K562 (cell line): ENCODE results near the gene MEF2B. TPM values are rescaled to one million over a fixed set of nuclear protein-coding genes. Genes with fewer than 3 reads are reported as not detected.

Experiments used
- DNMT1 ChIP-seq: fragments of 450-650 bp; IDR thresholded peaks from 2 replicates; pipeline ENCODE4 v1.6.1; 2016; ENCODE audit warnings: antibody characterized with exemption, mild to moderate bottlenecking
- ETV6 ChIP-seq, 3 experiments: fragments of 150-350 bp in 1 of 3; sonication (generic) in 1 of 3; formaldehyde crosslinking in 1 of 3; IDR thresholded peaks; 2 replicates each; pipeline versions ENCODE4 v1.6.1 to v1.8.0; 2014 to 2022; ENCODE audit warnings: borderline replicate concordance in 2 of 3, low read depth in 2 of 3, antibody characterized with exemption in 1 of 3, low read length in 1 of 3, mild to moderate bottlenecking in 1 of 3, missing genetic modification reagents in 1 of 3
- FUS ChIP-seq: fragments of 200-400 bp; formaldehyde crosslinking; optimal IDR thresholded peaks from 2 replicates; pipeline ENCODE3; 2017; ENCODE audit warnings: low read depth, low read length
- HMGN3 ChIP-seq: IDR thresholded peaks from 2 replicates; pipeline ENCODE4 v1.6.1; 2011; ENCODE audit warnings: borderline replicate concordance, low read depth, mild to moderate bottlenecking, mixed read lengths, low read length; ENCODE audit not compliant: insufficient read length; ENCODE audit errors: extremely low read depth
- L3MBTL2 ChIP-seq: fragments of 450-650 bp; IDR thresholded peaks from 2 replicates; pipeline ENCODE4 v1.6.1; 2016; ENCODE audit warnings: mild to moderate bottlenecking, moderate library complexity
- MAFK ChIP-seq: IDR thresholded peaks from 2 replicates; pipeline ENCODE4 v1.6.1; 2011; ENCODE audit warnings: low read length, improper control_type of control experiment
- NR1H2 ChIP-seq: sonication (generic); formaldehyde crosslinking; IDR thresholded peaks from 2 replicates; pipeline ENCODE4 v1.4.0; 2020; ENCODE audit warnings: mild to moderate bottlenecking, missing genetic modification reagents
- PTBP1 ChIP-seq: fragments of 200-400 bp; formaldehyde crosslinking; IDR thresholded peaks from 2 replicates; pipeline ENCODE4 v1.6.1; 2017; ENCODE audit warnings: low read depth, low read length
- SMC3 ChIP-seq: conservative IDR thresholded peaks from 2 replicates; pipeline ENCODE4 v1.6.1; 2011; ENCODE audit warnings: low read depth, low read length, improper control_type of control experiment; ENCODE audit not compliant: insufficient read depth
- U2AF1 ChIP-seq: fragments of 200-400 bp; formaldehyde crosslinking; optimal IDR thresholded peaks from 2 replicates; pipeline ENCODE3; 2017; ENCODE audit warnings: mild to moderate bottlenecking, low read depth, low read length, moderate library complexity
- XRCC5 ChIP-seq: fragments of 200-400 bp; formaldehyde crosslinking; IDR thresholded peaks from 2 replicates; pipeline ENCODE4 v1.6.1; 2017; ENCODE audit warnings: low read depth, mild to moderate bottlenecking, low read length
- ZBTB1 ChIP-seq: sonication (generic); formaldehyde crosslinking; IDR thresholded peaks from 2 replicates; pipeline ENCODE4 v1.8.1; 2023; ENCODE audit warnings: missing genetic modification reagents, low read depth, mild to moderate bottlenecking, borderline replicate concordance
- ZNF146 ChIP-seq: IDR thresholded peaks from one replicate; pipeline ENCODE4 v1.6.1; 2018; ENCODE audit warnings: missing compliant biosample characterization; ENCODE audit not compliant: unreplicated experiment
- polyA plus RNA-seq, 8 experiments: library from polyadenylated mRNA; depleted of rRNA in 4 of 8; stranded (reverse) in 5 of 8; unstranded in 3 of 8; fragments of >200 nt; fragmentation: Nextera tagmentation in 2 of 8; fragmentation: Illumina TruSeq in 1 of 8; extraction: Ambion mirVana in 2 of 8; extraction: Trizol in 1 of 8; gene quantifications; 2 replicates each; pipeline versions ENCODE4 v1.2.1 to v1.2.3, GENCODE V29; 2011 to 2014; ENCODE audit warnings: inconsistent platforms in 1 of 8, missing spikeins in 1 of 8
- total RNA-seq, 7 experiments: library from RNA; depleted of rRNA in 6 of 7; stranded (reverse); fragments of >200 nt in 6 of 7; fragmentation: Illumina TruSeq in 2 of 7; extraction: Trizol in 2 of 7; gene quantifications; 2 replicates each; pipeline versions ENCODE4 v1.2.1 to v1.2.3, GENCODE V29; 2011 to 2021; ENCODE audit warnings: low replicate concordance in 1 of 7
- TF ChIP-seq, protein P1 (sequence below), 2 experiments: fragments of 450-650 bp; conservative IDR thresholded peaks; 2 replicates each; pipeline ENCODE4 v1.6.1; 2017; ENCODE audit warnings: mild to moderate bottlenecking in 2 of 2, moderate library complexity in 2 of 2
- TF ChIP-seq, protein P2 (sequence below): sonication (generic); formaldehyde crosslinking; IDR thresholded peaks from 2 replicates; pipeline ENCODE4 v1.8.0; 2022; ENCODE audit warnings: mild to moderate bottlenecking, missing genetic modification reagents
- TF ChIP-seq, protein P3 (sequence below), 2 experiments: IDR thresholded peaks; 2 replicates each; pipeline ENCODE4 v1.6.1; 2011; ENCODE audit warnings: borderline replicate concordance in 1 of 2, control low read depth in 1 of 2, low read depth in 1 of 2, low read length in 1 of 2, mild to moderate bottlenecking in 1 of 2, mixed read lengths in 1 of 2, moderate library complexity in 1 of 2; ENCODE audit not compliant: insufficient read depth in 1 of 2, insufficient read length in 1 of 2, poor library complexity in 1 of 2, severe bottlenecking in 1 of 2; ENCODE audit errors: extremely low read depth in 1 of 2
- TF ChIP-seq, protein P4 (sequence below): conservative IDR thresholded peaks from 2 replicates; pipeline ENCODE4 v1.6.1; 2011; ENCODE audit warnings: low read depth, mild to moderate bottlenecking, low read length; ENCODE audit not compliant: control insufficient read depth
- TF ChIP-seq, protein P5 (sequence below): sonication (generic); formaldehyde crosslinking; IDR thresholded peaks from 2 replicates; pipeline ENCODE4 v1.8.0; 2022; ENCODE audit warnings: mild to moderate bottlenecking, missing genetic modification reagents
- TF ChIP-seq, protein P6 (sequence below): fragments of 250-450 bp; sonication (Bioruptor Pico); IDR thresholded peaks from 2 replicates; pipeline ENCODE4 v1.8.0; 2021; ENCODE audit warnings: borderline replicate concordance, mild to moderate bottlenecking, moderate library complexity; ENCODE audit not compliant: poor library complexity, severe bottlenecking

MEF2B gene
- total and polyA plus RNA-seq, 9 of the 15 experiments (the other 6 are each of a cell fraction or from before 2014, with no cell fraction given) = 0.14 to 1.9 (median 0.71) TPM; not detected in 3

DNA sequence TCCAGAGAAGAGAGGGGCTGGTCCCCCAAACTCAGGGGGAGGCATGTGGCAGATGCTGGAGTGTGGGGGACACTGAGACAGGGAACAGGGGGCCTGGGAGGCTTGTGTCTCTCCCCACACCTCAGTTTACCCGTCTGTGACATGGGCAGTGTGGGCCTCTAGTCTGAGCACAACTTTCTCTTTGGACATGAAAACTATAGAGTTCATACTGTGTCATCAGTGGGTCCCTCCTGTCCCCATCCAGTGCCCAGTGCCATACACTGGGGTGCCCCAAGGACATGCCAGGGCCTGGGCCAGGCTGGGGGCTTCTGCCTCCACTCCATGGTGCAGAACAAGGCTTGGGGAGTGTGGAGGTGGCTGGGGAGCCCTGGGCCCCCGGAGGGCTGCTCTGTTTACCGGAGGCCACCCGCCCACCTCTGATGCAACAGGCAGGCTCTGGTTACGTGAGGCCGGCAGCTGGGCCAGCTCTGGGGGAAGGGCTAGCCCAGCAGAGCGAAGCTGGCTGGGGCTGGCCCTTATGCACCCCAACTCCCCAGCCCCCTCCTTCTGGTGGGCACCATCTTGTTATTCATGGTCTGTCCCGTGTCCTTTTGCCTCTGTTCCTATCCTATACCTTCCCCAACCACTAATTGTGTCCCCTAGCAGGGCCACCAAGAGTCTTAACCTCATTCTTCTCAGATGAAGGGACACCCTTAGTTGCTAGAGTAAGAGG, 1.9 kb upstream of the MEF2B start (continued):
- TF ChIP-seq, protein P1, sequence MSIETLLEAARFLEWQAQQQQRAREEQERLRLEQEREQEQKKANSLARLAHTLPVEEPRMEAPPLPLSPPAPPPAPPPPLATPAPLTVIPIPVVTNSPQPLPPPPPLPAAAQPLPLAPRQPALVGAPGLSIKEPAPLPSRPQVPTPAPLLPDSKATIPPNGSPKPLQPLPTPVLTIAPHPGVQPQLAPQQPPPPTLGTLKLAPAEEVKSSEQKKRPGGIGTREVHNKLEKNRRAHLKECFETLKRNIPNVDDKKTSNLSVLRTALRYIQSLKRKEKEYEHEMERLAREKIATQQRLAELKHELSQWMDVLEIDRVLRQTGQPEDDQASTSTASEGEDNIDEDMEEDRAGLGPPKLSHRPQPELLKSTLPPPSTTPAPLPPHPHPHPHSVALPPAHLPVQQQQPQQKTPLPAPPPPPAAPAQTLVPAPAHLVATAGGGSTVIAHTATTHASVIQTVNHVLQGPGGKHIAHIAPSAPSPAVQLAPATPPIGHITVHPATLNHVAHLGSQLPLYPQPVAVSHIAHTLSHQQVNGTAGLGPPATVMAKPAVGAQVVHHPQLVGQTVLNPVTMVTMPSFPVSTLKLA (conservative IDR thresholded peaks at IDR 0.05) = no peak
- TF ChIP-seq ZNF146 (CRISPR knock-in tag) (no peak), L3MBTL2 (peak; percentile 15; the same call in 1 of the 2 replicates), XRCC5 (no peak), NR1H2 (CRISPR knock-in tag) (no peak), FUS (no peak), U2AF1 (no peak), MAFK (no peak), PTBP1 (peak; percentile 91), ZBTB1 (CRISPR knock-in tag) (no peak), HMGN3 (peak; percentile 33), DNMT1 (no peak), ETV6 (IDR thresholded peaks at IDR 0.05; ENCODE audit: borderline replicate concordance in 1 of 2, low read depth in 2 of 2, low read length in 1 of 2) (no peak), ETV6 (CRISPR knock-in tag; IDR thresholded peaks at IDR 0.05; ENCODE audit: borderline replicate concordance) (no peak), SMC3 (no peak)
- TF ChIP-seq, protein P2, sequence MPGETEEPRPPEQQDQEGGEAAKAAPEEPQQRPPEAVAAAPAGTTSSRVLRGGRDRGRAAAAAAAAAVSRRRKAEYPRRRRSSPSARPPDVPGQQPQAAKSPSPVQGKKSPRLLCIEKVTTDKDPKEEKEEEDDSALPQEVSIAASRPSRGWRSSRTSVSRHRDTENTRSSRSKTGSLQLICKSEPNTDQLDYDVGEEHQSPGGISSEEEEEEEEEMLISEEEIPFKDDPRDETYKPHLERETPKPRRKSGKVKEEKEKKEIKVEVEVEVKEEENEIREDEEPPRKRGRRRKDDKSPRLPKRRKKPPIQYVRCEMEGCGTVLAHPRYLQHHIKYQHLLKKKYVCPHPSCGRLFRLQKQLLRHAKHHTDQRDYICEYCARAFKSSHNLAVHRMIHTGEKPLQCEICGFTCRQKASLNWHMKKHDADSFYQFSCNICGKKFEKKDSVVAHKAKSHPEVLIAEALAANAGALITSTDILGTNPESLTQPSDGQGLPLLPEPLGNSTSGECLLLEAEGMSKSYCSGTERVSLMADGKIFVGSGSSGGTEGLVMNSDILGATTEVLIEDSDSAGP (CRISPR knock-in tag) = no peak
- TF ChIP-seq, protein P3, sequence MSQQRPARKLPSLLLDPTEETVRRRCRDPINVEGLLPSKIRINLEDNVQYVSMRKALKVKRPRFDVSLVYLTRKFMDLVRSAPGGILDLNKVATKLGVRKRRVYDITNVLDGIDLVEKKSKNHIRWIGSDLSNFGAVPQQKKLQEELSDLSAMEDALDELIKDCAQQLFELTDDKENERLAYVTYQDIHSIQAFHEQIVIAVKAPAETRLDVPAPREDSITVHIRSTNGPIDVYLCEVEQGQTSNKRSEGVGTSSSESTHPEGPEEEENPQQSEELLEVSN (IDR thresholded peaks at IDR 0.05; ENCODE audit: borderline replicate concordance in 1 of 2, extremely low read depth in 1 of 2, insufficient read depth in 1 of 2, insufficient read length in 1 of 2, low read depth in 1 of 2, low read length in 1 of 2, poor library complexity in 1 of 2, severe bottlenecking in 1 of 2) = no peak
- TF ChIP-seq, protein P4, sequence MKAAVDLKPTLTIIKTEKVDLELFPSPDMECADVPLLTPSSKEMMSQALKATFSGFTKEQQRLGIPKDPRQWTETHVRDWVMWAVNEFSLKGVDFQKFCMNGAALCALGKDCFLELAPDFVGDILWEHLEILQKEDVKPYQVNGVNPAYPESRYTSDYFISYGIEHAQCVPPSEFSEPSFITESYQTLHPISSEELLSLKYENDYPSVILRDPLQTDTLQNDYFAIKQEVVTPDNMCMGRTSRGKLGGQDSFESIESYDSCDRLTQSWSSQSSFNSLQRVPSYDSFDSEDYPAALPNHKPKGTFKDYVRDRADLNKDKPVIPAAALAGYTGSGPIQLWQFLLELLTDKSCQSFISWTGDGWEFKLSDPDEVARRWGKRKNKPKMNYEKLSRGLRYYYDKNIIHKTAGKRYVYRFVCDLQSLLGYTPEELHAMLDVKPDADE = no peak
- TF ChIP-seq, protein P5, sequence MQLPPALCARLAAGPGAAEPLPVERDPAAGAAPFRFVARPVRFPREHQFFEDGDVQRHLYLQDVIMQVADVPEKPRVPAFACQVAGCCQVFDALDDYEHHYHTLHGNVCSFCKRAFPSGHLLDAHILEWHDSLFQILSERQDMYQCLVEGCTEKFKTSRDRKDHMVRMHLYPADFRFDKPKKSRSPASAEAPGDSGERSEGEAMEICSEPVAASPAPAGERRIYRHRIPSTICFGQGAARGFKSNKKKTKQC (CRISPR knock-in tag) = no peak
- TF ChIP-seq, protein P6, sequence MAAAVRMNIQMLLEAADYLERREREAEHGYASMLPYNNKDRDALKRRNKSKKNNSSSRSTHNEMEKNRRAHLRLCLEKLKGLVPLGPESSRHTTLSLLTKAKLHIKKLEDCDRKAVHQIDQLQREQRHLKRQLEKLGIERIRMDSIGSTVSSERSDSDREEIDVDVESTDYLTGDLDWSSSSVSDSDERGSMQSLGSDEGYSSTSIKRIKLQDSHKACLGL (CRISPR knock-in tag) = no peak
